ENCODE results near the gene RAB40A. TPM values are rescaled to one million over a fixed set of nuclear protein-coding genes. Genes with fewer than 3 reads are reported as not detected.

The RAB40A gene
- total and polyA plus RNA-seq, 4 experiments from 2014 or later, result 0.11 TPM; not detected in 3

GRCh38 chrX:103524747-103525146 is 5.5 kb upstream of the RAB40A start:
- H3K27ac Mint-ChIP-seq, result no peak overlapping the region

GRCh38 chrX:103523605-103524004 is 4.3 kb upstream of the RAB40A start:
- Mint-ChIP-seq H3K36me3 (no peaks in the 10 kb centered on the region), H3K4me3 (no peak overlapping the region), H3K9me3 (no peaks in the 10 kb centered on the region), H3K27me3 (no peaks in the 10 kb centered on the region), H3K27ac (no peak overlapping the region), H3K4me1 (no peaks in the 10 kb centered on the region)
- intact Hi-C loops (cut with micrococcal nuclease), result no loop called here
- CTCF ChIA-PET (ENCODE audit: partially characterized antibody), result no interaction called here
- no peaks in the 10 kb centered on the region for H3K36me3 ChIP-seq (ENCODE audit: insufficient read depth, low read length)
- H3K9me3 ChIP-seq (ENCODE audit: control insufficient read depth in 1 of 2, low read length in 2 of 2), result no peaks in the 10 kb centered on the region
- no peak for DNase-seq
- H3K27me3 ChIP-seq (ENCODE audit: insufficient read depth, low read length), result no peaks in the 10 kb centered on the region
- no peaks in the 10 kb centered on the region for H3K4me1 ChIP-seq (ENCODE audit: insufficient read depth, low read length)
- POLR2A ChIA-PET (ENCODE audit: partially characterized antibody), result no interaction called here
- no peak overlapping the region for H3K27ac ChIP-seq (ENCODE audit: low read depth, low read length)
- H3K4me3 ChIP-seq (ENCODE audit: low read length in 2 of 2), result no peak overlapping the region

More at GRCh38 chrX:103524747-103525146, 5.5 kb upstream of the RAB40A start:
- H3K4me1 Mint-ChIP-seq, result no peaks in the 10 kb centered on the region
- H3K27me3 ChIP-seq (ENCODE audit: insufficient read depth, low read length), result no peaks in the 10 kb centered on the region
- intact Hi-C loops (cut with micrococcal nuclease), result no loop called here
- no peaks in the 10 kb centered on the region for H3K9me3 ChIP-seq (ENCODE audit: control insufficient read depth in 1 of 2, low read length in 2 of 2)
- no peak overlapping the region for H3K27ac ChIP-seq (ENCODE audit: low read depth, low read length)
- ChIA-PET CTCF (ENCODE audit: partially characterized antibody) (no interaction called here), POLR2A (ENCODE audit: partially characterized antibody) (no interaction called here)
- no peaks in the 10 kb centered on the region for H3K36me3 ChIP-seq (ENCODE audit: insufficient read depth, low read length)
- H3K4me1 ChIP-seq (ENCODE audit: insufficient read depth, low read length), result no peaks in the 10 kb centered on the region
- H3K4me3 Mint-ChIP-seq, result no peak overlapping the region
- no peaks in the 10 kb centered on the region for H3K27me3 Mint-ChIP-seq
- no peaks in the 10 kb centered on the region for H3K36me3 Mint-ChIP-seq
- H3K9me3 Mint-ChIP-seq, result no peaks in the 10 kb centered on the region
- no peak for DNase-seq
- no peak overlapping the region for H3K4me3 ChIP-seq (ENCODE audit: low read length in 2 of 2)

GRCh38 chrX:103520386-103520785 is 1.1 kb upstream of the RAB40A start:
- H3K4me3 ChIP-seq (ENCODE audit: low read length in 2 of 2), result no peak overlapping the region
- intact Hi-C loops (cut with micrococcal nuclease), result no loop called here
- DNase-seq, result no peak
- no peaks in the 10 kb centered on the region for H3K36me3 ChIP-seq (ENCODE audit: insufficient read depth, low read length)
- ChIA-PET CTCF (ENCODE audit: partially characterized antibody) (no interaction called here), POLR2A (ENCODE audit: partially characterized antibody) (no interaction called here)
- no peaks in the 10 kb centered on the region for H3K4me1 ChIP-seq (ENCODE audit: insufficient read depth, low read length)
- H3K4me1 Mint-ChIP-seq, result no peaks in the 10 kb centered on the region
- H3K9me3 Mint-ChIP-seq, result no peaks in the 10 kb centered on the region
- H3K27me3 ChIP-seq (ENCODE audit: insufficient read depth, low read length), result no peaks in the 10 kb centered on the region
- no peaks in the 10 kb centered on the region for H3K9me3 ChIP-seq (ENCODE audit: control insufficient read depth in 1 of 2, low read length in 2 of 2)
- no peak overlapping the region for H3K27ac ChIP-seq (ENCODE audit: low read depth, low read length)
- no peaks in the 10 kb centered on the region for H3K27me3 Mint-ChIP-seq
- H3K4me3 Mint-ChIP-seq, result no peak overlapping the region
- no peak overlapping the region for H3K27ac Mint-ChIP-seq
- H3K36me3 Mint-ChIP-seq, result no peaks in the 10 kb centered on the region

GRCh38 chrX:103518571-103518970 is 718 bp downstream of the RAB40A start:
- intact Hi-C loops (cut with micrococcal nuclease), result no loop called here
- ChIA-PET CTCF (ENCODE audit: partially characterized antibody) (no interaction called here), POLR2A (ENCODE audit: partially characterized antibody) (no interaction called here)
- no peaks in the 10 kb centered on the region for H3K9me3 ChIP-seq (ENCODE audit: control insufficient read depth in 1 of 2, low read length in 2 of 2)
- Mint-ChIP-seq H3K27ac (no peak overlapping the region), H3K4me1 (no peaks in the 10 kb centered on the region), H3K36me3 (no peaks in the 10 kb centered on the region), H3K4me3 (no peak overlapping the region), H3K9me3 (no peaks in the 10 kb centered on the region), H3K27me3 (no peaks in the 10 kb centered on the region)
- no peak for DNase-seq
- H3K27me3 ChIP-seq (ENCODE audit: insufficient read depth, low read length), result no peaks in the 10 kb centered on the region
- H3K4me3 ChIP-seq (ENCODE audit: low read length in 2 of 2), result no peak overlapping the region
- no peak overlapping the region for H3K27ac ChIP-seq (ENCODE audit: low read depth, low read length)
- no peaks in the 10 kb centered on the region for H3K4me1 ChIP-seq (ENCODE audit: insufficient read depth, low read length)
- no peaks in the 10 kb centered on the region for H3K36me3 ChIP-seq (ENCODE audit: insufficient read depth, low read length)

- no peak overlapping the region for H3K4me3 ChIP-seq (ENCODE audit: low read length in 2 of 2)
- POLR2A ChIA-PET (ENCODE audit: partially characterized antibody), result no interaction called here
- intact Hi-C loops (cut with micrococcal nuclease), result no loop called here
- H3K9me3 Mint-ChIP-seq, result no peaks in the 10 kb centered on the region
- H3K27ac ChIP-seq (ENCODE audit: low read depth, low read length), result no peak overlapping the region
- no peaks in the 10 kb centered on the region for H3K36me3 ChIP-seq (ENCODE audit: insufficient read depth, low read length)
- no peaks in the 10 kb centered on the region for H3K27me3 ChIP-seq (ENCODE audit: insufficient read depth, low read length)
- no peaks in the 10 kb centered on the region for H3K27me3 Mint-ChIP-seq
- H3K4me1 ChIP-seq (ENCODE audit: insufficient read depth, low read length), result no peaks in the 10 kb centered on the region
- H3K27ac Mint-ChIP-seq, result no peak overlapping the region
- H3K9me3 ChIP-seq (ENCODE audit: control insufficient read depth in 1 of 2, low read length in 2 of 2), result no peaks in the 10 kb centered on the region
- H3K4me1 Mint-ChIP-seq, result no peaks in the 10 kb centered on the region
- no peak for DNase-seq
- no peak overlapping the region for H3K4me3 Mint-ChIP-seq
- CTCF ChIA-PET (ENCODE audit: partially characterized antibody), result no interaction called here
- no peaks in the 10 kb centered on the region for H3K36me3 Mint-ChIP-seq
These were observed 2.0 kb downstream of the RAB40A start for GRCh38 chrX:103517246-103517645.

GRCh38 chrX:103513476-103514108 is 5.7 kb downstream of the RAB40A start:
- H3K4me1 ChIP-seq (ENCODE audit: insufficient read depth, low read length), result no peaks in the 10 kb centered on the region
- Mint-ChIP-seq H3K36me3 (no peaks in the 10 kb centered on the region), H3K4me3 (no peak overlapping the region), H3K27me3 (peaks cover 0 to 1% of the 10 kb centered on the region in 2 donors), H3K4me1 (no peaks in the 10 kb centered on the region), H3K9me3 (peaks cover 0 to 3% (median 0%) of the 10 kb centered on the region in 8 donors), H3K27ac (no peak overlapping the region)
- CTCF ChIA-PET (ENCODE audit: partially characterized antibody), result no interaction called here
- intact Hi-C loops (cut with micrococcal nuclease), result no loop called here
- POLR2A ChIA-PET (ENCODE audit: partially characterized antibody), result no interaction called here
- no peaks in the 10 kb centered on the region for H3K36me3 ChIP-seq (ENCODE audit: insufficient read depth, low read length)
- H3K27ac ChIP-seq (ENCODE audit: low read depth, low read length), result no peak overlapping the region
- no peaks in the 10 kb centered on the region for H3K9me3 ChIP-seq (ENCODE audit: control insufficient read depth in 1 of 2, low read length in 2 of 2)
- no peak for DNase-seq
- no peaks in the 10 kb centered on the region for H3K27me3 ChIP-seq (ENCODE audit: insufficient read depth, low read length)
- no peak overlapping the region for H3K4me3 ChIP-seq (ENCODE audit: low read length in 2 of 2)

GRCh38 chrX:103513067-103513466 is 6.2 kb downstream of the RAB40A start:
- H3K36me3 Mint-ChIP-seq, result no peaks in the 10 kb centered on the region
- no peaks in the 10 kb centered on the region for H3K4me1 Mint-ChIP-seq
- CTCF ChIA-PET (ENCODE audit: partially characterized antibody), result no interaction called here
- Histone ChIP-seq H3K4me3 (ENCODE audit: low read length in 2 of 2) (no peak overlapping the region), H3K4me1 (ENCODE audit: insufficient read depth, low read length) (no peaks in the 10 kb centered on the region), H3K36me3 (ENCODE audit: insufficient read depth, low read length) (no peaks in the 10 kb centered on the region), H3K27me3 (ENCODE audit: insufficient read depth, low read length) (no peaks in the 10 kb centered on the region), H3K27ac (ENCODE audit: low read depth, low read length) (no peak overlapping the region), H3K9me3 (ENCODE audit: control insufficient read depth in 1 of 2, low read length in 2 of 2) (no peaks in the 10 kb centered on the region)
- H3K27me3 Mint-ChIP-seq, result peaks cover 0 to 1% of the 10 kb centered on the region in 2 donors
- peaks cover 0 to 3% (median 0%) of the 10 kb centered on the region in 8 donors for H3K9me3 Mint-ChIP-seq
- POLR2A ChIA-PET (ENCODE audit: partially characterized antibody), result no interaction called here
- H3K4me3 Mint-ChIP-seq, result no peak overlapping the region
- no peak overlapping the region for H3K27ac Mint-ChIP-seq
- no peak for DNase-seq
- intact Hi-C loops (cut with micrococcal nuclease), result no loop called here

- intact Hi-C loops (cut with micrococcal nuclease), result no loop called here
- H3K4me1 ChIP-seq (ENCODE audit: insufficient read depth, low read length), result no peaks in the 10 kb centered on the region
These were observed 9.3 kb downstream of the RAB40A start for GRCh38 chrX:103510031-103510430.

More at GRCh38 chrX:103510031-103510430, 9.3 kb downstream of the RAB40A start:
- peaks cover 0 to 3% (median 0%) of the 10 kb centered on the region in 8 donors for H3K9me3 Mint-ChIP-seq
- Histone ChIP-seq H3K9me3 (ENCODE audit: control insufficient read depth in 1 of 2, low read length in 2 of 2) (no peaks in the 10 kb centered on the region), H3K27ac (ENCODE audit: low read depth, low read length) (no peak overlapping the region), H3K4me3 (ENCODE audit: low read length in 2 of 2) (no peak overlapping the region), H3K36me3 (ENCODE audit: insufficient read depth, low read length) (no peaks in the 10 kb centered on the region), H3K27me3 (ENCODE audit: insufficient read depth, low read length) (no peaks in the 10 kb centered on the region)
- no peaks in the 10 kb centered on the region for H3K4me1 Mint-ChIP-seq
- H3K36me3 Mint-ChIP-seq, result no peaks in the 10 kb centered on the region
- ChIA-PET CTCF (ENCODE audit: partially characterized antibody) (no interaction called here), POLR2A (ENCODE audit: partially characterized antibody) (no interaction called here)
- H3K27me3 Mint-ChIP-seq, result peaks cover 0 to 1% of the 10 kb centered on the region in 2 donors
- H3K4me3 Mint-ChIP-seq, result no peak overlapping the region
- H3K27ac Mint-ChIP-seq, result no peak overlapping the region
- no peak for DNase-seq

All from CD4-positive, alpha-beta memory T cell (primary cell).